OCI-LY1 (cell line): ENCODE measurements around the gene PLCXD3.

Source experiments
- EZH2 ChIP-seq: fragments of 200-600 bp; sonication (generic), shearing (Covaris generic); IDR thresholded peaks from 2 replicates; pipeline ENCODE4 v1.8.0; 2017; ENCODE audit warnings: borderline replicate concordance, mixed run types, mild to moderate bottlenecking, antibody characterized with exemption, low read length, moderate library complexity, mixed read lengths
- TF ChIP-seq, protein P1 (sequence below): fragments of 200-600 bp; sonication (generic), shearing (Covaris generic); IDR thresholded peaks from 2 replicates; pipeline ENCODE4 v1.5.1; 2017; ENCODE audit warnings: mild to moderate bottlenecking, antibody characterized with exemption, low read length, moderate library complexity, mixed read lengths

DNA sequence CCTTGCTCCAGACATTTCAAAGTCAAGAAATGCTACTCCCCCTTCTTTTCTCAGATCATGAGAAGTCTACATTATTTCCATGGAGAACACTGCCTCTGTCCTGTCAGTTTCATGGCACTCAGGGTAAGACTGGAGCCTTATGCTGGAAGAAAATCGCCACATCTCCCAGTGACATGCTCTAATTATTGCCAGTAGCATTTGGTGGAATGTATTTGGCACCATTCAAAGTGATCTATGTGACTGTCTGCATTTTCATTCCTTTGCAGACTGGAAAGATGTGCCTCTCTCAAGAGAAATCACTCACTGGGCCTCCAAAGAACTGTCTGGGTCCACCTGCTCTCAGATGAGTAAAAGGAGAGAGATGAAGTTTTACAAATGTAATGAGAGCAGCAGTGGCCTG lies 840 bp upstream of the PLCXD3 start:
- TF ChIP-seq, protein P1, sequence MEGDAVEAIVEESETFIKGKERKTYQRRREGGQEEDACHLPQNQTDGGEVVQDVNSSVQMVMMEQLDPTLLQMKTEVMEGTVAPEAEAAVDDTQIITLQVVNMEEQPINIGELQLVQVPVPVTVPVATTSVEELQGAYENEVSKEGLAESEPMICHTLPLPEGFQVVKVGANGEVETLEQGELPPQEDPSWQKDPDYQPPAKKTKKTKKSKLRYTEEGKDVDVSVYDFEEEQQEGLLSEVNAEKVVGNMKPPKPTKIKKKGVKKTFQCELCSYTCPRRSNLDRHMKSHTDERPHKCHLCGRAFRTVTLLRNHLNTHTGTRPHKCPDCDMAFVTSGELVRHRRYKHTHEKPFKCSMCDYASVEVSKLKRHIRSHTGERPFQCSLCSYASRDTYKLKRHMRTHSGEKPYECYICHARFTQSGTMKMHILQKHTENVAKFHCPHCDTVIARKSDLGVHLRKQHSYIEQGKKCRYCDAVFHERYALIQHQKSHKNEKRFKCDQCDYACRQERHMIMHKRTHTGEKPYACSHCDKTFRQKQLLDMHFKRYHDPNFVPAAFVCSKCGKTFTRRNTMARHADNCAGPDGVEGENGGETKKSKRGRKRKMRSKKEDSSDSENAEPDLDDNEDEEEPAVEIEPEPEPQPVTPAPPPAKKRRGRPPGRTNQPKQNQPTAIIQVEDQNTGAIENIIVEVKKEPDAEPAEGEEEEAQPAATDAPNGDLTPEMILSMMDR = no peak
- TF ChIP-seq EZH2 = no peak
